Measurements from ENCODE around the gene TNNI2. TPM values are rescaled to one million over a fixed set of nuclear protein-coding genes. Genes with fewer than 3 reads are reported as not detected.

TNNI2 gene
- total RNA-seq, 1 experiment from 2014 or later, result not detected

DNA sequence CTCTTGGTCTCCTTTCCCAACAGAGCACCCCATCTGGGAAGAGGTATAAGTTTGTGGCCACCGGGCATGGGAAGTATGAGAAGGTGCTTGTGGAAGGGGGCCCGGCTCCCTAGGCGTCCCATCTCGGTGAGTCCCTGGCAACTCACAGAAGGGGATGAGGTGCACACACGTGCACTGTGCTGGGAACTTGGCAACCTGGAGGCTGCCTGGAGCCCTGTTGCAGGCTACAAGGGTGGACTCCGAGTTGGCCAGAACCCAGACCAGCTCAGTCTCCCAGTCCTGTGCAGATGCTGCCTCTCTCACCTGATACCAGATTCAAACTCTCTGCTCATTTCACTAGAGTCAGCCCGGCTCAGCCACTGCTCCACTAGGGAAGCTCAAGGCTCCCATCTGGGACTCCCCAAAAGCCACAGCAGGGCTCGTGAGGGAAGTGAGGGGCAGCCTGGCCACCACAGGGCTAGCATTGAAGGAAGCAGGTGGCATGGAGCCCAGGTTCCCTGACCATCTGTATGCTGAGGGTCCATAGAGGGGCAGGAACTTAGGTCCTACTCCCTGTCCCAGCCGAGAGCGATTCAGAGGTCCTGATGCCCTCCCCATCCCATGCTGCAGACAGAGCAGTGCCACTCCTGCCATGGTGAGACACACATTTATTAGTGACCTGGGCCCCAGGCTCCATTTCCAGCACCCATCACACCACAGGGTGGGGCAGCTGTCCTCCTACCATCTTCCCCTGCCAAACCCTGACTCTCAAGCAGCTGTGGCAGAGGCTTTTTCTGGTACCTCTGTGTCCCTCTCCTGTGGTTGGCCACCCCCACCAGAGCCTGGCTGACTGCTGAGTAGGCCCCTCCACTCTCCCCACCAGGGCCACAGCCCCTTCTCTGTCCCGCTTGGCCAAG lies 48.9 kb downstream of the TNNI2 start:
- Histone ChIP-seq H3K79me2 (ENCODE audit: insufficient read depth, low read length) (no peaks in the 10 kb centered on the region), H3K9me3 (ENCODE audit: control insufficient read depth, low read depth, low read length) (no peaks in the 10 kb centered on the region), H3K9ac (ENCODE audit: extremely low read depth, insufficient read length, low read length) (no peak overlapping the region), H4K5ac (ENCODE audit: insufficient read length, low read depth, low read length) (no peak overlapping the region), H4K20me1 (ENCODE audit: control insufficient read depth, insufficient read depth, insufficient read length) (no peaks in the 10 kb centered on the region), H3K23ac (ENCODE audit: insufficient read length, low read depth, low read length) (no peak overlapping the region), H3K4ac (ENCODE audit: low read depth, low read length) (no peak overlapping the region), H4K8ac (replicated peaks; ENCODE audit: insufficient read length, low read depth, low read length) (no peak overlapping the region), H3K14ac (ENCODE audit: insufficient read depth, low read length) (no peak overlapping the region), H2BK120ac (ENCODE audit: low read depth, low read length, poor library complexity, severe bottlenecking) (no peak overlapping the region), H3K27ac (ENCODE audit: insufficient read length, low read depth, low read length) (no peak overlapping the region), H3K4me1 (ENCODE audit: insufficient read depth, low read length) (no peaks in the 10 kb centered on the region), H3K23me2 (ENCODE audit: insufficient read length, low read depth, low read length, poor library complexity, severe bottlenecking) (no peaks in the 10 kb centered on the region), H2BK20ac (ENCODE audit: low read depth, low read length, poor library complexity, severe bottlenecking) (no peak overlapping the region), H3K27me3 (ENCODE audit: insufficient read depth, low read length) (no peaks in the 10 kb centered on the region), H2BK12ac (ENCODE audit: insufficient read length, low read depth, low read length) (no peak overlapping the region), H2AK5ac (ENCODE audit: insufficient read length, low read length) (no peak overlapping the region), H3K4me2 (ENCODE audit: insufficient read depth, insufficient read length, low read length) (no peak overlapping the region), H3K56ac (ENCODE audit: insufficient read length, low read depth, low read length) (no peak overlapping the region), H2BK5ac (ENCODE audit: insufficient read length, low read length) (no peak overlapping the region), H2BK15ac (ENCODE audit: low read depth, low read length) (no peak overlapping the region), H3T11ph (ENCODE audit: low read length) (no peak overlapping the region), H4K91ac (ENCODE audit: insufficient read length, low read depth, low read length) (no peak overlapping the region), H3K18ac (ENCODE audit: insufficient read length, low read depth, low read length) (no peak overlapping the region), H2AFZ (ENCODE audit: low read length) (no peak overlapping the region), H3K79me1 (ENCODE audit: insufficient read depth, low read depth, low read length, poor library complexity, severe bottlenecking) (no peaks in the 10 kb centered on the region)
- Mint-ChIP-seq H3K4me1 (no peaks in the 10 kb centered on the region), H3K36me3 (ENCODE audit: insufficient read depth in 1 of 3, low read depth in 3 of 3) (no peaks in the 10 kb centered on the region), H3K27ac (no peak overlapping the region), H3K9me3 (no peaks in the 10 kb centered on the region), H3K4me3 (no peak overlapping the region), H3K27me3 (ENCODE audit: low read depth) (peaks cover 20% of the 10 kb centered on the region)
- TF ChIP-seq, protein P1, sequence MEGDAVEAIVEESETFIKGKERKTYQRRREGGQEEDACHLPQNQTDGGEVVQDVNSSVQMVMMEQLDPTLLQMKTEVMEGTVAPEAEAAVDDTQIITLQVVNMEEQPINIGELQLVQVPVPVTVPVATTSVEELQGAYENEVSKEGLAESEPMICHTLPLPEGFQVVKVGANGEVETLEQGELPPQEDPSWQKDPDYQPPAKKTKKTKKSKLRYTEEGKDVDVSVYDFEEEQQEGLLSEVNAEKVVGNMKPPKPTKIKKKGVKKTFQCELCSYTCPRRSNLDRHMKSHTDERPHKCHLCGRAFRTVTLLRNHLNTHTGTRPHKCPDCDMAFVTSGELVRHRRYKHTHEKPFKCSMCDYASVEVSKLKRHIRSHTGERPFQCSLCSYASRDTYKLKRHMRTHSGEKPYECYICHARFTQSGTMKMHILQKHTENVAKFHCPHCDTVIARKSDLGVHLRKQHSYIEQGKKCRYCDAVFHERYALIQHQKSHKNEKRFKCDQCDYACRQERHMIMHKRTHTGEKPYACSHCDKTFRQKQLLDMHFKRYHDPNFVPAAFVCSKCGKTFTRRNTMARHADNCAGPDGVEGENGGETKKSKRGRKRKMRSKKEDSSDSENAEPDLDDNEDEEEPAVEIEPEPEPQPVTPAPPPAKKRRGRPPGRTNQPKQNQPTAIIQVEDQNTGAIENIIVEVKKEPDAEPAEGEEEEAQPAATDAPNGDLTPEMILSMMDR (conservative IDR thresholded peaks at IDR 0.05), result no peak
- no peak for DNase-seq
- no CpG with 5 or more reads among the region's 11 CpGs for WGBS (ENCODE audit: extremely low coverage, insufficient read length, low lambda C conversion rate)

Measured in H9 (cell line).